Loucy (cell line): Measurements from ENCODE around the gene FUT4.

ENCODE experiments used
- H2AFZ ChIP-seq: fragments of 200-600 bp; sonication (generic); 2 replicates; pipeline ENCODE4 v1.6.0; 2016; ENCODE audit warnings: antibody characterized with exemption, mild to moderate bottlenecking, low read length, moderate library complexity
- H3F3A ChIP-seq: fragments of 200-600 bp; 2 replicates; pipeline ENCODE4 v1.6.0; 2016; ENCODE audit warnings: antibody characterized with exemption, low read depth, mild to moderate bottlenecking
- H3K27me3 ChIP-seq: fragments of 200-600 bp; sonication (generic); 2 replicates; pipeline ENCODE4 v1.6.1; 2014; ENCODE audit warnings: low read length, mild to moderate bottlenecking; ENCODE audit not compliant: insufficient read depth, poor library complexity, severe bottlenecking
- H3K36me3 ChIP-seq: fragments of 200-600 bp; sonication (generic); 2 replicates; pipeline ENCODE4 v1.6.1; 2016; ENCODE audit warnings: low read length; ENCODE audit not compliant: insufficient read depth
- H3K4me1 ChIP-seq: fragments of 200-600 bp; sonication (generic); 2 replicates; pipeline ENCODE4 v1.5.1; 2014; ENCODE audit warnings: low read length, mild to moderate bottlenecking; ENCODE audit not compliant: insufficient read depth, poor library complexity, severe bottlenecking
- H3K4me2 ChIP-seq: fragments of 200-600 bp; sonication (generic); 2 replicates; pipeline ENCODE4 v1.6.0; 2014; ENCODE audit warnings: antibody characterized with exemption, low read length, low read depth, mild to moderate bottlenecking; ENCODE audit not compliant: poor library complexity, severe bottlenecking
- H3K4me3 ChIP-seq: fragments of 200-600 bp; sonication (generic); 2 replicates; pipeline ENCODE4 v1.5.1; 2014; ENCODE audit warnings: low read length, mild to moderate bottlenecking, mixed read lengths; ENCODE audit not compliant: poor library complexity, severe bottlenecking
- H3K79me2 ChIP-seq: fragments of 200-600 bp; sonication (generic); 2 replicates; pipeline ENCODE4 v1.6.1; 2014; ENCODE audit warnings: low read length; ENCODE audit not compliant: insufficient read depth
- H3K9ac ChIP-seq: fragments of 200-600 bp; sonication (generic); 2 replicates; pipeline ENCODE4 v1.6.0; 2014; ENCODE audit warnings: mild to moderate bottlenecking, low read depth, low read length, moderate library complexity; ENCODE audit not compliant: poor library complexity, severe bottlenecking
- H3K9me2 ChIP-seq: fragments of 200-600 bp; sonication (generic); replicated peaks from 2 replicates; pipeline ENCODE4 v1.6.1; 2016; ENCODE audit warnings: low read depth, low read length, mixed read lengths
- H3K9me3 ChIP-seq: fragments of 200-600 bp; sonication (generic); 2 replicates; pipeline ENCODE4 v1.6.1; 2014; ENCODE audit warnings: mild to moderate bottlenecking, antibody characterized with exemption, low read length, low read depth; ENCODE audit not compliant: insufficient read depth
- H4K20me1 ChIP-seq: fragments of 200-600 bp; sonication (generic); 2 replicates; pipeline ENCODE4 v1.6.0; 2014; ENCODE audit warnings: antibody characterized with exemption, low read length, mild to moderate bottlenecking; ENCODE audit not compliant: insufficient read depth, poor library complexity, severe bottlenecking
- CTCF ChIP-seq: fragments of 200-600 bp; sonication (generic); conservative IDR thresholded peaks from 2 replicates; pipeline ENCODE4 v1.5.1; 2014; ENCODE audit warnings: mild to moderate bottlenecking, antibody characterized with exemption, low read length
- EZH2phosphoT487 ChIP-seq: fragments of 200-600 bp; IDR thresholded peaks from 2 replicates; pipeline ENCODE4 v1.6.1; 2018; ENCODE audit warnings: antibody characterized with exemption, mild to moderate bottlenecking, moderate library complexity, borderline replicate concordance

Gene FUT4

DNA sequence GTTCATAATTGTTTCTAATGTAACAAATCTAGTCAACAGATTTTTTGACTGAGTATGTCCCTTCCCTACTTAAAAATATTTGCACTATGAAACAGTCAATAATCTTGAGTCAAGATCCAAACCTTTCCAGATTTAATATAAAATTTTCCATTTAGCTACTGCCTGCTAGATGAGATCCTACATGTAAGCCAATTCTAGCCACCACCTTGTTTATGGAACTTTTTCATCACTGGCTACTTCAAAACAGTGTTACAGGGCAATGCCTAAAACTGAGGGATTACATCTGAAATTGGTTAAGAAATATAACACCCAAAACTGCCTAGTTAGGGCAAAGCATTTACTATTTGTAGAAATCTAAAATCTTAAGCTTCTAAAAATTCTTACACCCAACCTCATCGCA, 10.5 kb upstream of the FUT4 start:
- no peaks in the 10 kb centered on the region for H3K9me2 ChIP-seq
- no peak for TF ChIP-seq EZH2phosphoT487
- no peak for TF ChIP-seq CTCF
- H2AFZ ChIP-seq = no peak overlapping the region; the same call in 1 of the 2 replicates

DNA sequence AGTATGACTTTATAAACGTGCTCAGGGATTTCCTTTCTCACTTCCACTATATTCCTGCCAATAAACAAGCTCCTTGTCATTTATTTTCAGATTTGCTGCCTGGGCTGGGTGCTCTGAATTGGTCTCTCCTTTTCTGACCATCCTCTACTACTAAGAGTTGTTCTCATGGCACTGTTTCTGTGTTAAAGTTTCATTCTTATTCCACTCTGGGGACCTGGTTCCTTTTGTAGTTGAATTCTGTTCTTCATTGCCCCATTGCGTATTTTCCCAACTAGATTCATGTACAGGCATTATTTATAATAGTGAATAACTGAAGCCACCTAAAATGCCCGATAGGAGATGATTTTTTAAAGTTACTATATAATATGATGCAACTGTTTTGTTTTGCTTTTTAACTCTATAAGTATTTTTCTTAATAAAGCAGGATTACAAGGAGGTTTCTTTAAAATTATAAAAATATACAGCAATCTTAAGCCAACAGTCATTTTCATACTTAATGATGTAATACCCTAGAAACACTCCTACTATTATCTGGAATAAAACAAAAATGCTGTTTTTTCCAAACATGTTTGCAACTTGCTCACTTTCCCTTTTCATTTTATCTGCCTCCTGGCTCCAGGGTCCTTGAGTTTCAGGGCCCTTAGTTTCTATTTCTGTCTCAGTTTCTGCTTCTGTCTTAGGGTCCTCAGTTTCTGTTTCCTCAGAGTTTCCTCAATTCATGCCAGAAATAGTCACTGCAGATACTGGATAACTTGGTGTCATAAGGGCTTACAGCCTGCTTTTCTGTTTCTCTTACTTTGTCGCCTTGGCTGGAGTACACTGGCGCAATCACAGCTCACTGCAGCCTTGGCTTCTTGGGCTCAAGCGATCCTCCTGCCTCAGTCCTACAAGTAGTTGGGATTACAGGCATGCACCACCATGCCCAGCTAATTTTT, 9.8 kb upstream of the FUT4 start:
- Histone ChIP-seq H2AFZ (no peak overlapping the region; the same call in 1 of the 2 replicates), H3K36me3 (no peaks in the 10 kb centered on the region), H3K27me3 (no peaks in the 10 kb centered on the region), H3K79me2 (no peaks in the 10 kb centered on the region), H3K9me2 (no peaks in the 10 kb centered on the region), H3K4me2 (no peak overlapping the region), H3K4me3 (no peak overlapping the region), H4K20me1 (no peaks in the 10 kb centered on the region), H3K9ac (no peak overlapping the region), H3F3A (no peaks in the 10 kb centered on the region), H3K9me3 (no peaks in the 10 kb centered on the region), H3K4me1 (peaks cover 3% of the 10 kb centered on the region)
- TF ChIP-seq CTCF = no peak
- TF ChIP-seq EZH2phosphoT487 = no peak

More for the DNA sequence above, 10.5 kb upstream of the FUT4 start:
- Histone ChIP-seq H3K4me3 (no peak overlapping the region), H3K27me3 (no peaks in the 10 kb centered on the region), H3K9me3 (no peaks in the 10 kb centered on the region), H3K79me2 (no peaks in the 10 kb centered on the region), H3K4me1 (peaks cover 3% of the 10 kb centered on the region), H3K9ac (no peak overlapping the region), H3K4me2 (no peak overlapping the region), H3F3A (no peaks in the 10 kb centered on the region), H3K36me3 (no peaks in the 10 kb centered on the region), H4K20me1 (no peaks in the 10 kb centered on the region)

DNA sequence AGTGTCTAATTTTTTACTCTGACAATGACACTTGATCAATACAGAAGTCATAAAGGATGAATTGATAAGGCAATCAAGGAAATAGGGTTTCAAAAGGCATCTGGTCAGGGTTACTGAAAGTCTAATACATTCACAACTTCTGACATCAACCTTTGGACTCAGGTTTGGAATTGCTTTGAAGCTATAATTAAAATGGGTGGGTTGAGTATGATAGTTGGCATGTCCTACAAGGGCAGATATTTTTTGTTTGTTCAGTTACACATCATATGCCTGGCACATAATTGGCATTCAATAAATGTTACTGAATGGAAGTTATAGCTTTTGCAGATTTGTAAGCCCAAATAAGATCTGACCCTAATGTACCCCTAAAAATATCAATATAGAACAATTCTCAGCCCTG, 7.3 kb upstream of the FUT4 start:
- Histone ChIP-seq H2AFZ (no peak overlapping the region), H3F3A (no peaks in the 10 kb centered on the region), H3K9ac (no peak overlapping the region), H3K4me2 (no peak overlapping the region), H3K9me3 (no peaks in the 10 kb centered on the region), H3K9me2 (no peaks in the 10 kb centered on the region), H3K4me1 (peaks cover 5% of the 10 kb centered on the region), H3K27me3 (no peaks in the 10 kb centered on the region), H3K79me2 (no peaks in the 10 kb centered on the region), H3K4me3 (no peak overlapping the region), H4K20me1 (no peaks in the 10 kb centered on the region), H3K36me3 (no peaks in the 10 kb centered on the region)
- TF ChIP-seq CTCF = no peak
- no peak for TF ChIP-seq EZH2phosphoT487
